22Rv1 (cell line): ENCODE data around the gene TMEM255A.
"Not testable (repeated sequence)": the region's sequence is repeated elsewhere in the genome, so short reads cannot be mapped to it uniquely, and the experiment has no call there.

ENCODE experiments used
- H3K27ac ChIP-seq: fragments of 450-650 bp; 2 replicates; pipeline ENCODE4 v1.5.1; 2017
- ZFX ChIP-seq: fragments of 450-650 bp; IDR thresholded peaks from 2 replicates; pipeline ENCODE4 v1.6.1; 2017; ENCODE audit warnings: antibody characterized with exemption, borderline replicate concordance
- TF ChIP-seq, protein P1 (sequence below): fragments of 450-650 bp; IDR thresholded peaks from 2 replicates; pipeline ENCODE4 v1.5.1; 2017; ENCODE audit warnings: mild to moderate bottlenecking

TMEM255A gene

DNA sequence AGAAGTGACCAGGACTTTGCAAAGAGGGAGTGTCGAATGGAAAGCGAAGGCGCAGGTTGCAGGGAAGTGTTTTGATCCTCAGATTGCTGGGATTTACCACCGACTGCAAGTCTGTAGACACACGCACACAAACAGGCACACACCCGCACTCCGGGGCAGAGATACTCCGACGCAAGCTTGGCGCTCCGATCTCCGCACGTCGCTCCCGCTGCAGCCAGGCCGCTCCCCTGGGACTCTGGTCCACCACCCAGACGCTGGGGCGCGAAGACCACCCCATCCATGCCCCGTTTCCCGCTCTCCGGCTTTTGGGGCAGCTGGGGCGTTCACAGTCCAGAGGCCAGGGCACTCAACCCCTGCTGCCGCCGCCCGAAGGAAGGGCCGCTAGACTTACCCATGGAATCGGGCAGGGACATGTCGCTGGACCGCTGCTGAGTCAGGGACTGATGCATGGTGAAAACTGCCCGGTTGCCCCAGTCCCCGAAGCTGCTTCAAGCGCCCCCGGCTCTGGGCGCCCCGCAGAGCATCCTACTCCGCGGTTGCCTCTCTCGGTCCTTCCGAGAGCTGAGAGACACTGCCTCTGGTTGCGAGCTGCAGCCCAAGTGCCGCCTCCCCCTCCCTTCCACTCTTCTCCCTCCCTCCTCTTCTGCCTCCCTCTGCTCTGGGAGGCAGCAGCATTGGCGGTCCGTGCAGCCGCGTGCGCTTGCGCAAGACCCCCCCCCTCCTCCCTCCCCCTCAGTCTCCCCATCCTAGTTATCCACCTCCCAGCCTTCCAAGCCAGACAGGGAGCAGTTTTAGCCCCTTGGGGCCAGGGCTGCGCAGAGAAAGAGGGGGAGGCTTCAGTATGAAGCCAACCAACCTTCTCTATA lies at the start of gene TMEM255A:
Gene TMEM255A (minus strand): TSS at position 601 of the 866 bp plus-strand sequence. CDS start 152 bp downstream, at position 449.
- no peak within 1 kb of the TSS for H3K27ac ChIP-seq
- TF ChIP-seq, protein P1, sequence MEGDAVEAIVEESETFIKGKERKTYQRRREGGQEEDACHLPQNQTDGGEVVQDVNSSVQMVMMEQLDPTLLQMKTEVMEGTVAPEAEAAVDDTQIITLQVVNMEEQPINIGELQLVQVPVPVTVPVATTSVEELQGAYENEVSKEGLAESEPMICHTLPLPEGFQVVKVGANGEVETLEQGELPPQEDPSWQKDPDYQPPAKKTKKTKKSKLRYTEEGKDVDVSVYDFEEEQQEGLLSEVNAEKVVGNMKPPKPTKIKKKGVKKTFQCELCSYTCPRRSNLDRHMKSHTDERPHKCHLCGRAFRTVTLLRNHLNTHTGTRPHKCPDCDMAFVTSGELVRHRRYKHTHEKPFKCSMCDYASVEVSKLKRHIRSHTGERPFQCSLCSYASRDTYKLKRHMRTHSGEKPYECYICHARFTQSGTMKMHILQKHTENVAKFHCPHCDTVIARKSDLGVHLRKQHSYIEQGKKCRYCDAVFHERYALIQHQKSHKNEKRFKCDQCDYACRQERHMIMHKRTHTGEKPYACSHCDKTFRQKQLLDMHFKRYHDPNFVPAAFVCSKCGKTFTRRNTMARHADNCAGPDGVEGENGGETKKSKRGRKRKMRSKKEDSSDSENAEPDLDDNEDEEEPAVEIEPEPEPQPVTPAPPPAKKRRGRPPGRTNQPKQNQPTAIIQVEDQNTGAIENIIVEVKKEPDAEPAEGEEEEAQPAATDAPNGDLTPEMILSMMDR: no peak
- no peak for TF ChIP-seq ZFX

DNA sequence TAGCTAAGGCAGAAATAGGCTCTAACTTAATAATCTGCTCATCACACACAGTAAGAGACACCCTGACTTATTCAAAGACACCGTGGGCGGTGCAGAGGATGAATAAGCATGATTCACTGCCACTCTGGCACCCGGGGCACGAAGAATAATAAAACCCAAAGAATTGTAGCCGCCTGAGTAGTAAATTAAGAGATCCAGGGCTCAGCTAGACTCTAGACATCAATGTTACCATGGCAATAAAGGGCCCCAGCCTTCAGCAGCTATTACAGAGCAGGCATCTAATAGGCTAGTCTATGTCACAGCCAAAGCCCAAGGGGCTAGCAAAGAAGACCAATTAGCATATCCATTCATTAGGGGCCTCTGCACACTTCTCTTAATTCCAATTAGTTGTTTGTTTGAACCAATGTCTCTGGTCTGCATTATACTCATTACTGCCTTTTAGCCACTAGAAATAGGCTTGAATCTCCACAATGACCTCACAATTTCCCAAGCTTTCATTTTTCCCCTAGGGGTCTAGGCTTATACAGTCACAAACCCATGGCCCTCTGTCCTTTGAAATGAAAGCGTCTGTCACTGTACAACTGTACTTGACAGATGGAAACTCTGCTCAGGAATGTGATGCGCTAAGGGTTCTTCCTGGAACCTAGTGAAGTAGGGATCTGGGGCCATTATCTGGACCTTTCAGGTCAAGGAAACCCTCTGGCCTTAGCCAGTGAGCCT lies 47.6 kb upstream of the TMEM255A start:
- no peak overlapping the region for H3K27ac ChIP-seq
- no peak for TF ChIP-seq ZFX
- TF ChIP-seq, protein P1: no peak

DNA sequence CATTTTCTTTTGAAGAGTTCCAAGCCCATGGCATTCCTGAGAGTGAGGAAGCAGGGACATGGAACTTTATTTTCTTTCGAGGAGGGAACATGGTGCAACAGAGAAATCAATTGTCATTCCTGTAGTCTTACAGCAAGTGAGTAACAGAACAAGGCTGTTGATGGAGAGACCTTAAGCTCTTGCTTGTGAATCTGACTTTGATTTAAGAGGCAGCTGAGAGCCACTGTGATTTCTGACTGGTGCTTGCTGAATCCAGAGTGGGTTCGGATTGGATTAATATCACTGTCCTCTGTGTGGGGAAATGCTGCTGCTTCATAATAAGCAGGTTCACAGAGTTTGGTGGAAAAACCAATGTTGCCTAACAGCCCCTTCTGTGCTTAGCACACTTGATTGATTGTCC lies 45.9 kb upstream of the TMEM255A start:
- TF ChIP-seq ZFX: no peak
- TF ChIP-seq, protein P1: no peak
- H3K27ac ChIP-seq: no peak overlapping the region

DNA sequence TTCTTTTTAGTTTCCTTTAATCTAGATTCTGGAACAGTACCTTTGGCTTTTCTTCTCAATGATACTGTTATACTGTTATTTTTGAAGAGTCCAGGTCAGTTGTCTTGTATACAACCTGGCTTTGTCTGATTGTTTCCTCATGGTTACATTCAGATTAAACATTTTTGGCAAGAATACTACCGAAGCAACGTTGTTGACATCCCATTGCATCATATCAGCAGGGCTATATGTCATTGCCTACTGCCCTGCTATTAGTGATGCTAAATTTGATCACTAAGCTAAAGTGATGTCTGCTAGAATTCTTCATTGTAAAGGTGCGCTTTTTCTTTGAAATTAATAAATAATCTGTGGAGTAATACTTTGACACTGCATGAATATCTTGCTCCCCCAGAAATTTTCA lies 44.8 kb upstream of the TMEM255A start:
- TF ChIP-seq, protein P1: no peak
- no peak overlapping the region for H3K27ac ChIP-seq

DNA sequence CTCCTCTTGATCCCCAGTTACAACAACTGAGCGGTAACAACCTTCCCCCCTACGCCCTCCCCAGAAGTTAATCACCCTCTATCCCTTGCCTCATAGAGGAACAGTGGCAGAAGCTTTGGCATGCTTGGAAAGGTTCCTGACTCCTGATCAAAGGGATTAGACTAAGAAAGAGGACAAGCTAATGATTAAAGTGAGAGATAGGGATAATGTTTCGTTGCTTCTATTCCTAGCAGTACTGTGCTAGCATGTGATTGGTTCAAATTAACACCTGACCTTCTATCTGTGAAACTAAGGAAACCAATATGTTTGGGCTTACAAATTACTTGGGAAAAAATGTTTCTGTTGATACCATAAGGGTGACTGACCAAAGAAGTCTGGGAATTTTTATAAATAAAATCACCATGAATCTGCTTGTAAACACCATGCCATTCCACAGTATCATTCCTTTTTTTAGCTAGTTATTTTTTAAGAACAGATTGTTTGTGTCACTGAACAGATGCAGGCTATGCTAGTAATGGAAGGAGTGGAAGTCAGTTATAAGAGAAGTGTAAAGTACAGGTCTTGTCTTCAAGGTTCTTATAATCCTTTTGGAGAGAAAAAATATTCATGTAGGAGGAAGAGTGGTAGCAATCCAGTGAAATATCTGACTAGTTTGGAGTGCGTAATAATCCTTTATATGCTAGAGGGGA lies 39.3 kb upstream of the TMEM255A start:
- no peak for TF ChIP-seq ZFX
- TF ChIP-seq, protein P1: no peak
- H3K27ac ChIP-seq: no peak overlapping the region

DNA sequence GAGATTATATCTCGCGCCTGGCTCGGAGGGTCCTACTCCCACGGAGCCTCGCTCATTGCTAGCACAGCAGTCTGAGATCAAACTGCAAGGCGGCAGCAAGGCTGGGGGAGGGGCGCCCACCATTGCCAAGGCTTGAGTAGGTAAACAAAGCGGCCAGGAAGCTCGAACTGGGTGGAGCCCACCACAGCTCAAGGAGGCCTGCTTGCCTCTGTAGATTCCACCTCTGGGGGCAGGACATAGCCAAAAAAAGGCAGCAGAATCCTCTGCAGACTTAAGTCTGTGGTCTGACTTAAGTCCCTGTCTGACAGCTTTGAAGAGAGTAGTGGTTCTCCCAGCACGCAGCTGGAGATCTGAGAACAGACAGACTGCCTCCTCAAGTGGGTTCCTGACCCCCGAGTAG lies 33.3 kb upstream of the TMEM255A start:
- H3K27ac ChIP-seq: not testable (repeated sequence)

DNA sequence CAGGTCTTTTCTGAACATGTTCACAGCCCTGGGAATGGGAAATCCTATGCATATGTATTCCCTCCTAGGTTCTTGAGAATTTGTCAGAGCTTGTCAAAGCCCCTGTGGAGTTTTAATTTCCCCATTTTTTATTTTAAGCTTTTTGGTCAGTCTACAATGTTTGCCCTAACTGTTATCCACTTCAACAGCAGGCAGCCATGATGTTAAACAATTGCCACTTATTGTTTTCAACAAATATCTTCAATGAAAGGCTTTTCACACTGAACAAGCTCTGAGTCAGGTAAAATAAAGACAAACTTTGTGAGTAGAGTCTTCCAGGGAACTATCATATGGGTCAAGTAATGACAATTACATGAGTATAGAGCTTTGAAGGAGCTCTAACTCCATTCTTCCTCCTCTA lies 25.6 kb upstream of the TMEM255A start:
- TF ChIP-seq ZFX: no peak
- TF ChIP-seq, protein P1: no peak
- H3K27ac ChIP-seq: no peak overlapping the region
